Measurements from ENCODE around the gene MEF2C. TPM values are rescaled to one million over a fixed set of nuclear protein-coding genes. Genes with fewer than 3 reads are reported as not detected.

MEF2C gene
- total and polyA plus RNA-seq, 2 of the 13 experiments (the other 11 are each of a cell fraction or from before 2014, with no cell fraction given) = 0.02 TPM; not detected in 1

- Histone ChIP-seq H4K20me1 (ENCODE audit: insufficient read depth, low read length) (no peaks in the 10 kb centered on the region), H3K36me3 (replicated peaks in 1 of 2; ENCODE audit: control insufficient read depth in 1 of 2, insufficient read depth in 2 of 2, low read length in 2 of 2) (no peaks in the 10 kb centered on the region), H3K4me2 (ENCODE audit: low read depth, low read length) (no peak overlapping the region), H3K9me3 (ENCODE audit: low read length) (no peaks in the 10 kb centered on the region), H3K4me3 (replicated peaks in 1 of 3; ENCODE audit: insufficient read depth in 1 of 3, low read depth in 2 of 3, low read length in 3 of 3) (no peak overlapping the region), H3K9ac (ENCODE audit: insufficient read depth, low read depth, low read length) (no peak overlapping the region), H3K4me1 (ENCODE audit: insufficient read depth, low read length) (0 out of 2 replicates have a peak, but pooled peaks cover 5% of the 10 kb centered on the region), H3K27ac (ENCODE audit: extremely low read length, insufficient read depth, low read length) (no peak overlapping the region), H3K27me3 (ENCODE audit: control insufficient read depth in 1 of 2, insufficient read depth in 2 of 2, low read length in 2 of 2) (peaks cover 0 to 24% of the 10 kb centered on the region in 2 experiments; a peak in 3 of 5 replicates), H2AFZ (ENCODE audit: low read length) (no peak overlapping the region), H3K79me2 (ENCODE audit: insufficient read depth, low read length) (no peaks in the 10 kb centered on the region)
- DNase-seq (ENCODE audit: low spot score) (no peak), FAIRE-seq (no peak), ATAC-seq (no peak)
- TF ChIP-seq SMAD9 (CRISPR knock-in tag; IDR thresholded peaks at IDR 0.05) (no peak), ATAD3A (CRISPR knock-in tag; IDR thresholded peaks at IDR 0.05) (no peak), ATF5 (CRISPR knock-in tag; IDR thresholded peaks at IDR 0.05; ENCODE audit: low read depth) (no peak), PHB2 (IDR thresholded peaks at IDR 0.05; ENCODE audit: partially characterized antibody) (no peak), STAT5B (CRISPR knock-in tag; IDR thresholded peaks at IDR 0.05) (no peak), RFXAP (CRISPR knock-in tag; IDR thresholded peaks at IDR 0.05; ENCODE audit: borderline replicate concordance) (no peak), KLF11 (CRISPR knock-in tag; IDR thresholded peaks at IDR 0.05) (no peak), XRCC5 (optimal IDR thresholded peaks at IDR 0.05; ENCODE audit: low read length) (no peak), ZNF792 (CRISPR knock-in tag; IDR thresholded peaks at IDR 0.05) (no peak), SIX4 (CRISPR knock-in tag; IDR thresholded peaks at IDR 0.05) (no peak), ATF6 (CRISPR knock-in tag; conservative IDR thresholded peaks at IDR 0.05) (no peak), ZNF530 (CRISPR knock-in tag; IDR thresholded peaks at IDR 0.05; ENCODE audit: low read depth) (no peak), TOE1 (CRISPR knock-in tag; IDR thresholded peaks at IDR 0.05) (no peak), RARG (CRISPR knock-in tag; IDR thresholded peaks at IDR 0.05; ENCODE audit: low read depth) (no peak)
- TF ChIP-seq, protein P1, sequence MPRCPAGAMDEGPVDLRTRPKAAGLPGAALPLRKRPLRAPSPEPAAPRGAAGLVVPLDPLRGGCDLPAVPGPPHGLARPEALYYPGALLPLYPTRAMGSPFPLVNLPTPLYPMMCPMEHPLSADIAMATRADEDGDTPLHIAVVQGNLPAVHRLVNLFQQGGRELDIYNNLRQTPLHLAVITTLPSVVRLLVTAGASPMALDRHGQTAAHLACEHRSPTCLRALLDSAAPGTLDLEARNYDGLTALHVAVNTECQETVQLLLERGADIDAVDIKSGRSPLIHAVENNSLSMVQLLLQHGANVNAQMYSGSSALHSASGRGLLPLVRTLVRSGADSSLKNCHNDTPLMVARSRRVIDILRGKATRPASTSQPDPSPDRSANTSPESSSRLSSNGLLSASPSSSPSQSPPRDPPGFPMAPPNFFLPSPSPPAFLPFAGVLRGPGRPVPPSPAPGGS (CRISPR knock-in tag; IDR thresholded peaks at IDR 0.05) = no peak
- TF ChIP-seq, protein P2, sequence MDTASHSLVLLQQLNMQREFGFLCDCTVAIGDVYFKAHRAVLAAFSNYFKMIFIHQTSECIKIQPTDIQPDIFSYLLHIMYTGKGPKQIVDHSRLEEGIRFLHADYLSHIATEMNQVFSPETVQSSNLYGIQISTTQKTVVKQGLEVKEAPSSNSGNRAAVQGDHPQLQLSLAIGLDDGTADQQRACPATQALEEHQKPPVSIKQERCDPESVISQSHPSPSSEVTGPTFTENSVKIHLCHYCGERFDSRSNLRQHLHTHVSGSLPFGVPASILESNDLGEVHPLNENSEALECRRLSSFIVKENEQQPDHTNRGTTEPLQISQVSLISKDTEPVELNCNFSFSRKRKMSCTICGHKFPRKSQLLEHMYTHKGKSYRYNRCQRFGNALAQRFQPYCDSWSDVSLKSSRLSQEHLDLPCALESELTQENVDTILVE (CRISPR knock-in tag; IDR thresholded peaks at IDR 0.05) = no peak
- POLR2A ChIA-PET = no interaction called here
- in situ Hi-C loops (cut with HindIII; ENCODE audit: extremely low pct_ligation_motif_present, low pct_unique_long_range_greater_than_20kb) (no loop called here), intact Hi-C loops (cut with micrococcal nuclease; ENCODE audit: unreplicated experiment) (no loop called here)
- no TSS peak for BruUV-seq (replicated peaks)
- 2% methylated on average over 4 of the region's 4 CpGs for WGBS (ENCODE audit: low lambda C conversion rate)
- CTCF ChIA-PET (ENCODE audit: low intra/inter-chr PET ratio, low total read pairs) = no interaction called here
Measured at GRCh38 chr5:88886746-88887341, 3.9 kb upstream of the MEF2C start.
